A549 treated with Mapracorat at 1 μM for 4 hours (cell line): ENCODE data around the gene SMIM23. TPM values are rescaled to one million over a fixed set of nuclear protein-coding genes. Genes with fewer than 3 reads are reported as not detected.

ENCODE experiments used
- total RNA-seq: library from RNA; stranded (reverse); fragments of 200-300 nt; extraction: Qiagen RNA extraction; gene quantifications from 5 replicates; pipeline ENCODE4 v1.2.3, GENCODE V29; 2022

SMIM23 gene
- total RNA-seq: not detected in 5 replicates

DNA sequence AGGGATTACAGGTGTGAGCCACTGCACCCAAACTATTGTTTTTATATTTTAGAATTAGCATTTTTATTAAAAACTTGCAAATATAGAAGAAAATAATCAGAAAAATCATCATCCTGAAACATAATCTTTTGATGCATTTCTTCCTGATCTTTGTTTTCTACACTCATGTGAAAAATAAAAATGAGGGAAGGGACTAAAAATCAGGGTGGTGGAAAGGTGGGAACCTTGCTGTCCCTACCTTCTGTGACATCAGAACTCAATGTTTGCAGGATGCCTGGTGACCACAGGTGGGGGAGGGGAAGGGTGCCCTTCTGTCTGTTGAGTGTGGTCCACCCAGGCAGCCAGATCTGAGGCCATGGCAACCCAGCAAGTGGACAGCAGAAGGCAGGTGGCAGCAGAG is at the start of gene SMIM23:
TSS of gene SMIM23 (plus strand) at position 301 of the 400 bp plus-strand sequence. CDS start at position 356, 55 bp downstream.

Other genes starting within 250 kb of the SMIM23 start
- gene FBXW11, start 220.8 kb downstream of the SMIM23 start, total RNA-seq: 31.0 to 41.3 TPM (median 36.8 TPM) in 5 replicates